Osteocyte (in vitro differentiated cells): Measurements from ENCODE around the gene RBFOX2. TPM values are rescaled to one million over a fixed set of nuclear protein-coding genes. Genes with fewer than 3 reads are reported as not detected.
A peak's percentile ranks its signal among the peaks of the same experiment; 100 is the strongest.

ENCODE experiments used
- DNase-seq: peaks from one replicate; pipeline ENCODE4 v3.0.0; 2021; ENCODE audit warnings: mixed read lengths; ENCODE audit not compliant: unreplicated experiment; ENCODE audit errors: extremely low spot score
- H3K27ac Mint-ChIP-seq: one replicate; pipeline ENCODE4 v1.8.0; 2021; ENCODE audit warnings: mild to moderate bottlenecking, mixed read lengths; ENCODE audit not compliant: unreplicated experiment
- H3K27me3 Mint-ChIP-seq: one replicate; pipeline ENCODE4 v1.8.0; 2021; ENCODE audit warnings: mixed read lengths; ENCODE audit not compliant: unreplicated experiment
- H3K36me3 Mint-ChIP-seq: one replicate; pipeline ENCODE4 v1.8.0; 2021; ENCODE audit warnings: mixed read lengths; ENCODE audit not compliant: unreplicated experiment
- H3K4me1 Mint-ChIP-seq: one replicate; pipeline ENCODE4 v1.8.0; 2021; ENCODE audit warnings: mixed read lengths; ENCODE audit not compliant: unreplicated experiment
- H3K4me3 Mint-ChIP-seq: one replicate; pipeline ENCODE4 v1.8.0; 2021; ENCODE audit warnings: mild to moderate bottlenecking, moderate library complexity, mixed read lengths; ENCODE audit not compliant: unreplicated experiment
- H3K9me3 Mint-ChIP-seq: one replicate; pipeline ENCODE4 v1.8.0; 2021; ENCODE audit warnings: mixed read lengths; ENCODE audit not compliant: unreplicated experiment
- total RNA-seq: library from RNA; stranded (reverse); gene quantifications from 2 replicates; pipeline ENCODE4 v1.2.1, GENCODE V29; 2021
- TF ChIP-seq, protein P1 (sequence below): fragments of 200-600 bp; sonication (generic); IDR thresholded peaks from 2 replicates; pipeline ENCODE4 v1.5.0; 2021; ENCODE audit warnings: antibody characterized with exemption, mild to moderate bottlenecking, moderate library complexity

RBFOX2 gene
- total RNA-seq, 1 donor from 2014 or later: 151 TPM

DNA sequence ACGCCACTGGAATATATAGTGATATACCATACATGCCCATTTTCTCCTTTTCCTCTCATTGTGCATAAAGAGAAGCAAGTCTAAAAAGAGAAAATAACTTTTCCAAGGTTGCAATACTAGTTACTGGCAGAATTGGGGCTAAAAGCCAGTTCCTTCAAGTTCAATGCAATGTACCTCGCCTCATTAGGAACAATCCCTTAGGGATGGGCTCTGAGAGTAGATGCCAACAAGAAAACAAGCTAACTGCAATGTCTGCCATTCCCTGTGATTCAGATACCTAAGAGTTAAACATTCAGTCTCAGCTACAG lies 114.3 kb downstream of the RBFOX2 start:
- no peak for DNase-seq
- H3K36me3 Mint-ChIP-seq: no peaks in the 10 kb centered on the region
- peak overlapping the region; percentile 85 for H3K27ac Mint-ChIP-seq
- TF ChIP-seq, protein P1, sequence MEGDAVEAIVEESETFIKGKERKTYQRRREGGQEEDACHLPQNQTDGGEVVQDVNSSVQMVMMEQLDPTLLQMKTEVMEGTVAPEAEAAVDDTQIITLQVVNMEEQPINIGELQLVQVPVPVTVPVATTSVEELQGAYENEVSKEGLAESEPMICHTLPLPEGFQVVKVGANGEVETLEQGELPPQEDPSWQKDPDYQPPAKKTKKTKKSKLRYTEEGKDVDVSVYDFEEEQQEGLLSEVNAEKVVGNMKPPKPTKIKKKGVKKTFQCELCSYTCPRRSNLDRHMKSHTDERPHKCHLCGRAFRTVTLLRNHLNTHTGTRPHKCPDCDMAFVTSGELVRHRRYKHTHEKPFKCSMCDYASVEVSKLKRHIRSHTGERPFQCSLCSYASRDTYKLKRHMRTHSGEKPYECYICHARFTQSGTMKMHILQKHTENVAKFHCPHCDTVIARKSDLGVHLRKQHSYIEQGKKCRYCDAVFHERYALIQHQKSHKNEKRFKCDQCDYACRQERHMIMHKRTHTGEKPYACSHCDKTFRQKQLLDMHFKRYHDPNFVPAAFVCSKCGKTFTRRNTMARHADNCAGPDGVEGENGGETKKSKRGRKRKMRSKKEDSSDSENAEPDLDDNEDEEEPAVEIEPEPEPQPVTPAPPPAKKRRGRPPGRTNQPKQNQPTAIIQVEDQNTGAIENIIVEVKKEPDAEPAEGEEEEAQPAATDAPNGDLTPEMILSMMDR: no peak
- H3K27me3 Mint-ChIP-seq: no peaks in the 10 kb centered on the region
- H3K4me3 Mint-ChIP-seq: peak overlapping the region; percentile 81
- H3K4me1 Mint-ChIP-seq: peaks cover 32% of the 10 kb centered on the region
- no peaks in the 10 kb centered on the region for H3K9me3 Mint-ChIP-seq

DNA sequence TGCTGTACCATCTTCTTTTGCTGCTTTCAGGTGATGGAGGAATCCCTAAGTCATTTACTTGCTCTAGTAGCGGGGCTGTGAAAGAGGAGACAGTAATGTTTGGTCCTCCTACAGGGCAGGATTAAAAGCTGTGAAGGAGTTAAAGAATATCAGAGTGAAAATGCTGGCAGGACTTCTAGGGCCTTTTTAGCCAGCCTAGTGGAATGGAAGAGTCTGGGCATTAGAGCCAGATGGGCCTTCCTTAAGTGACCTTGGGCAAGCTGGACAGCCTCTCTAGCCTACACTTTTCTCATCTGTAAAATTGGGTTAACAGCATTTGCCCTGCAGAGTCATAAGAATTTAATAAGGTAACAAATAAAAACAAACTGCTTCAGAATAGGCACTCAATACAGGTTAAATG lies 114.7 kb downstream of the RBFOX2 start:
- Mint-ChIP-seq H3K9me3 (no peaks in the 10 kb centered on the region), H3K4me3 (no peak overlapping the region), H3K4me1 (peaks cover 32% of the 10 kb centered on the region), H3K27ac (peak overlapping the region; percentile 85), H3K36me3 (no peaks in the 10 kb centered on the region), H3K27me3 (no peaks in the 10 kb centered on the region)
- DNase-seq: no peak
- TF ChIP-seq, protein P1: no peak

DNA sequence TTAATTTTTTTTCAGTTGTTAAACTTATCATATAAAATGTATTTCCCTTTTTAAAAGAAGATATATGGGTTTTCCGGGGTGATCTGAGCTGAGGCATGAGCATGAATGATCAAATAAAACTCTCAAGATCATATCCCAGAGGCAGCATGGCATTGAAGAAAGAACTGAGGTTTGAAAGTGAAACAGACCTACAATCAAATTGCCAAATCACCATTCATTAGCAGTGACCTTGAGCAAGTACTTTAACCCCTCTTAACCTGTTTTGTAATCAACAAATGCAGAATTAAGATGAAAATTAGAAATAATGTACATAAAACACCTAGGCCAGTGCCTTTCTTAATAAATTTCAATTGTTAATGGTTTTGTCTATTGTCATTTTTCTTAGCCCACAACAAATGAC lies 116.0 kb downstream of the RBFOX2 start:
- Mint-ChIP-seq H3K4me1 (peaks cover 32% of the 10 kb centered on the region), H3K27ac (no peak overlapping the region), H3K27me3 (no peaks in the 10 kb centered on the region)

DNA sequence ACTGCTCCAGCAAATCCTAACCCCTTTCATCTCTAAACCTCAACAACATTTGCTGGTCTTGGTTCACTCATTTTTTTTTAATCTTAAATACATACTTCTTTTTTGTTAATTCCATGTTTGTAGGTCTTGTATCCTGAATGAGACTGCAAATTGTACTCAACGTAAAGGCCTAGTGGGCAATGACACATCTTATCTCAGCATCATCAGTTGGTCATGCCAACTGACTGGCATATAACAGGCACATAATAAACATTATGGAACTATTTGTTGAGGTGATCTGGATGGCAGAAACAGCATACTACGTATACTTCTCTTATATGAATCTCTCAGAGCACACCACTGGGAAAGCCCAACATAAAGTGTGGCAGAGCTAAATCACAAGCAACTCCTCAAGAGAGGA lies 116.7 kb downstream of the RBFOX2 start:
- TF ChIP-seq, protein P1: no peak
- Mint-ChIP-seq H3K36me3 (no peaks in the 10 kb centered on the region), H3K27me3 (no peaks in the 10 kb centered on the region), H3K4me3 (no peak overlapping the region), H3K4me1 (peaks cover 32% of the 10 kb centered on the region), H3K27ac (no peak overlapping the region), H3K9me3 (no peaks in the 10 kb centered on the region)
- DNase-seq: no peak

More for the DNA sequence above, 116.0 kb downstream of the RBFOX2 start:
- TF ChIP-seq, protein P1: no peak
- no peaks in the 10 kb centered on the region for H3K9me3 Mint-ChIP-seq
- H3K4me3 Mint-ChIP-seq: no peak overlapping the region
- DNase-seq: no peak
- no peaks in the 10 kb centered on the region for H3K36me3 Mint-ChIP-seq

DNA sequence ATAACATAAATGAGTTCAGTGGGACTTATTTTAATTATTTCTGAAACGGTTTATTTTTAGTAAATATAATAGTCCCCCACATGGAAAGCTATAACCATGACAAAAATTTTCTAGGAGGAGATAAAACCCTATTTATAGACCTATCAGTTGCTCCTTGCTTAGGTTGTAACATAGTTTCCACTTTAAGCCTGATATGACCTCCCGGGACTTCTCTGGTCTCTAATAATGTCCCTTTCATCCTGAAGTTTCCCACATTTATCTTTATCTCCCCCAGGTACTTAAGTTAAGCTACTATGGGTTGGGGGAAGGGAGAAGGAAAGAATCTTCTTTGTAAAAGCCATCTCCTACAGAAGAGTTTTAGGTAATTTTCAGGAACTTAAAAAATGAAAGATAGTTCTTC lies 117.7 kb downstream of the RBFOX2 start:
- Mint-ChIP-seq H3K4me3 (no peak overlapping the region), H3K27ac (no peak overlapping the region), H3K4me1 (peaks cover 28% of the 10 kb centered on the region), H3K9me3 (no peaks in the 10 kb centered on the region), H3K27me3 (no peaks in the 10 kb centered on the region), H3K36me3 (no peaks in the 10 kb centered on the region)
- no peak for DNase-seq
- TF ChIP-seq, protein P1: no peak
